MM.1S (cell line): ENCODE data around the gene ARID2.

Experiments
- DNase-seq: peaks from one replicate; pipeline ENCODE4 v3.0.0-alpha.2; 2015
- H2AFZ ChIP-seq: fragments of 300-600 bp; sonication (generic); 2 replicates; pipeline ENCODE4 v1.6.0; 2016; ENCODE audit warnings: antibody characterized with exemption, low read length
- H3F3A ChIP-seq: fragments of 300-600 bp; sonication (generic); 2 replicates; pipeline ENCODE4 v1.6.1; 2016; ENCODE audit warnings: mild to moderate bottlenecking, antibody characterized with exemption, low read length, moderate library complexity, mixed read lengths; ENCODE audit not compliant: insufficient read depth
- H3K27ac ChIP-seq: fragments of 300-600 bp; sonication (generic); 2 replicates; pipeline ENCODE4 v1.5.1; 2016; ENCODE audit warnings: mild to moderate bottlenecking, low read length
- H3K27me3 ChIP-seq: fragments of 300-600 bp; sonication (generic); replicated peaks from 2 replicates; pipeline ENCODE4 v1.6.0; 2016; ENCODE audit warnings: low read length; ENCODE audit not compliant: insufficient read depth
- H3K36me3 ChIP-seq: fragments of 300-600 bp; sonication (generic); replicated peaks from 2 replicates; pipeline ENCODE4 v1.6.1; 2016; ENCODE audit warnings: mild to moderate bottlenecking, low read length, mixed read lengths; ENCODE audit not compliant: insufficient read depth
- H3K4me1 ChIP-seq: fragments of 300-600 bp; sonication (generic); 2 replicates; pipeline ENCODE4 v1.6.1; 2016; ENCODE audit warnings: low read length, mixed read lengths
- H3K4me2 ChIP-seq: fragments of 300-600 bp; sonication (generic); 2 replicates; pipeline ENCODE4 v1.6.0; 2016; ENCODE audit warnings: low read depth, low read length
- H3K4me3 ChIP-seq: fragments of 300-600 bp; sonication (generic); 2 replicates; pipeline ENCODE4 v1.5.1; 2016; ENCODE audit warnings: low read length, mixed read lengths
- H3K79me2 ChIP-seq: fragments of 300-600 bp; sonication (generic); 2 replicates; pipeline ENCODE4 v1.6.1; 2016; ENCODE audit warnings: mixed run types, low read length, mixed read lengths
- H3K9ac ChIP-seq: fragments of 300-600 bp; sonication (generic); 2 replicates; pipeline ENCODE4 v1.6.1; 2016; ENCODE audit warnings: low read length, mixed read lengths
- H3K9me2 ChIP-seq: fragments of 300-600 bp; sonication (generic); replicated peaks from 2 replicates; pipeline ENCODE4 v1.6.1; 2016; ENCODE audit warnings: mild to moderate bottlenecking, low read length, mixed read lengths; ENCODE audit not compliant: insufficient read depth
- H3K9me3 ChIP-seq: fragments of 300-600 bp; sonication (generic); replicated peaks from 2 replicates; pipeline ENCODE4 v1.6.1; 2016; ENCODE audit warnings: mild to moderate bottlenecking, low read length, mixed read lengths; ENCODE audit not compliant: insufficient read depth
- H4K20me1 ChIP-seq: fragments of 300-600 bp; sonication (generic); 2 replicates; pipeline ENCODE4 v1.6.1; 2016; ENCODE audit warnings: mild to moderate bottlenecking, low read length, moderate library complexity, mixed read lengths; ENCODE audit not compliant: insufficient read depth
- CTCF ChIP-seq: fragments of 300-600 bp; sonication (generic); IDR thresholded peaks from 2 replicates; pipeline ENCODE4 v1.5.1; 2016; ENCODE audit warnings: antibody characterized with exemption, low read length, mixed read lengths
- EZH2 ChIP-seq: fragments of 300-600 bp; sonication (generic); optimal IDR thresholded peaks from 2 replicates; pipeline ENCODE3; 2017; ENCODE audit warnings: low read depth, mild to moderate bottlenecking, antibody characterized with exemption, low read length, mixed read lengths
- EZH2phosphoT487 ChIP-seq: fragments of 300-600 bp; sonication (generic); IDR thresholded peaks from 2 replicates; pipeline ENCODE4 v1.6.1; 2018; ENCODE audit warnings: antibody characterized with exemption, low read length

The ARID2 gene

GRCh38 chr12:45785315-45785714 is 55.8 kb downstream of the ARID2 start:
- Histone ChIP-seq H3K4me2 (no peak overlapping the region), H4K20me1 (peaks cover 20% of the 10 kb centered on the region; the same call in 1 of the 2 replicates), H3F3A (no peaks in the 10 kb centered on the region), H3K4me1 (no peaks in the 10 kb centered on the region), H3K27me3 (no peaks in the 10 kb centered on the region), H3K79me2 (peaks cover 95% of the 10 kb centered on the region), H3K36me3 (no peaks in the 10 kb centered on the region), H3K9me3 (no peaks in the 10 kb centered on the region), H2AFZ (no peak overlapping the region), H3K9me2 (no peaks in the 10 kb centered on the region), H3K27ac (no peak overlapping the region), H3K4me3 (no peak overlapping the region), H3K9ac (no peak overlapping the region)
- TF ChIP-seq EZH2phosphoT487 (no peak), EZH2 (no peak), CTCF (no peak)
- no peak for DNase-seq

- peaks cover 94% of the 10 kb centered on the region for H3K79me2 ChIP-seq
- H3K4me2 ChIP-seq, result no peak overlapping the region
- no peak overlapping the region for H3K4me3 ChIP-seq
- H3K27ac ChIP-seq, result no peak overlapping the region
- H3K4me1 ChIP-seq, result no peaks in the 10 kb centered on the region
- H3K9me2 ChIP-seq, result no peaks in the 10 kb centered on the region
- no peaks in the 10 kb centered on the region; the same call in 1 of the 2 replicates for H3K36me3 ChIP-seq
- H3K9me3 ChIP-seq, result no peaks in the 10 kb centered on the region
- peaks cover 30% of the 10 kb centered on the region; the same call in 1 of the 2 replicates for H4K20me1 ChIP-seq
- H2AFZ ChIP-seq, result no peak overlapping the region
- no peak overlapping the region for H3K9ac ChIP-seq
- H3K27me3 ChIP-seq, result no peaks in the 10 kb centered on the region
- no peak for DNase-seq
- TF ChIP-seq CTCF, result no peak
- TF ChIP-seq EZH2, result no peak
- no peak for TF ChIP-seq EZH2phosphoT487
- no peaks in the 10 kb centered on the region for H3F3A ChIP-seq
These were observed 59.5 kb downstream of the ARID2 start for GRCh38 chr12:45789025-45789424.

- Histone ChIP-seq H3K4me2 (no peak overlapping the region), H3K27me3 (no peaks in the 10 kb centered on the region), H3K9ac (no peak overlapping the region), H3K9me3 (no peaks in the 10 kb centered on the region), H3K36me3 (no peaks in the 10 kb centered on the region; the same call in 1 of the 2 replicates), H2AFZ (no peak overlapping the region), H4K20me1 (peaks cover 28% of the 10 kb centered on the region; the same call in 1 of the 2 replicates), H3K79me2 (peaks cover 85% of the 10 kb centered on the region), H3K9me2 (no peaks in the 10 kb centered on the region), H3F3A (no peaks in the 10 kb centered on the region), H3K27ac (no peak overlapping the region), H3K4me1 (no peaks in the 10 kb centered on the region), H3K4me3 (no peak overlapping the region)
- DNase-seq, result no peak
- no peak for TF ChIP-seq CTCF
- TF ChIP-seq EZH2, result no peak
- TF ChIP-seq EZH2phosphoT487, result no peak
These were observed 64.9 kb downstream of the ARID2 start for GRCh38 chr12:45794422-45794821.

GRCh38 chr12:45801625-45802024 is 72.1 kb downstream of the ARID2 start:
- DNase-seq, result no peak
- H3K4me2 ChIP-seq, result no peak overlapping the region
- H3K27ac ChIP-seq, result no peak overlapping the region
- H3F3A ChIP-seq, result no peaks in the 10 kb centered on the region
- H3K9me2 ChIP-seq, result no peaks in the 10 kb centered on the region
- TF ChIP-seq EZH2 (no peak), CTCF (no peak), EZH2phosphoT487 (no peak)
- no peaks in the 10 kb centered on the region for H3K9me3 ChIP-seq
- H3K9ac ChIP-seq, result no peak overlapping the region
- no peak overlapping the region for H3K4me3 ChIP-seq
- H2AFZ ChIP-seq, result no peak overlapping the region
- no peaks in the 10 kb centered on the region for H3K36me3 ChIP-seq
- peaks cover 85% of the 10 kb centered on the region for H3K79me2 ChIP-seq
- H3K4me1 ChIP-seq, result no peaks in the 10 kb centered on the region
- peaks cover 5% of the 10 kb centered on the region; the same call in 1 of the 2 replicates for H4K20me1 ChIP-seq
- no peaks in the 10 kb centered on the region for H3K27me3 ChIP-seq
